ENCODE results near the gene DDX55. TPM values are rescaled to one million over a fixed set of nuclear protein-coding genes. Genes with fewer than 3 reads are reported as not detected.

The DDX55 gene
- total and polyA plus RNA-seq, 2 experiments from 2014 or later: 39.8 to 53.3 TPM

GRCh38 chr12:123643911-123644310 lies 42.0 kb downstream of the DDX55 start (continued):
- TF ChIP-seq REST (IDR thresholded peaks at IDR 0.05; ENCODE audit: unreplicated experiment): no peak
- TF ChIP-seq NANOG (IDR thresholded peaks at IDR 0.05; ENCODE audit: borderline replicate concordance): no peak
- no peak for TF ChIP-seq ZNF114 (CRISPR knock-in tag; IDR thresholded peaks at IDR 0.05)
- no peak for TF ChIP-seq STAT1 (IDR thresholded peaks at IDR 0.05; ENCODE audit: unreplicated experiment)
- no peak for TF ChIP-seq EZH2 (IDR thresholded peaks at IDR 0.05; ENCODE audit: low read depth, unreplicated experiment)

- peaks cover 17% of the 10 kb centered on the region for H3K36me3 ChIP-seq (ENCODE audit: insufficient read depth)
- no peak for DNase-seq (ENCODE audit: low spot score)
- no peak overlapping the region for H3K4me2 ChIP-seq
- no peak for ATAC-seq
- TF ChIP-seq ZNF331 (CRISPR knock-in tag; IDR thresholded peaks at IDR 0.05; ENCODE audit: low read depth) (no peak), ETS1 (IDR thresholded peaks at IDR 0.05) (no peak)
- Mint-ChIP-seq H3K36me3 (ENCODE audit: low read depth) (peaks cover 45% of the 10 kb centered on the region), H3K4me3 (no peak overlapping the region), H3K27me3 (ENCODE audit: insufficient read depth, low read depth, poor library complexity) (no peaks in the 10 kb centered on the region), H3K9me3 (no peaks in the 10 kb centered on the region), H3K4me1 (no peaks in the 10 kb centered on the region), H3K27ac (no peak overlapping the region)
- no peaks in the 10 kb centered on the region for H3F3A ChIP-seq (replicated peaks; ENCODE audit: low read depth)
- no peaks in the 10 kb centered on the region for H3K27me3 ChIP-seq (ENCODE audit: insufficient read depth)
- H3K79me2 ChIP-seq (replicated peaks; ENCODE audit: insufficient read depth): no peaks in the 10 kb centered on the region
- H2AFZ ChIP-seq: no peak overlapping the region
- H3K4me1 ChIP-seq (ENCODE audit: insufficient read depth): no peaks in the 10 kb centered on the region
- no peaks in the 10 kb centered on the region for H3K9me2 ChIP-seq (ENCODE audit: insufficient read depth)
- no peak overlapping the region for H3K4me3 ChIP-seq
- H3K27ac ChIP-seq (ENCODE audit: low read depth): no peak overlapping the region
- 0 out of 2 replicates have a peak, but pooled peaks cover 5% of the 10 kb centered on the region for H4K20me1 ChIP-seq (replicated peaks; ENCODE audit: insufficient read depth)
Observed at GRCh38 chr12:123645380-123645779, 43.5 kb downstream of the DDX55 start.

- TF ChIP-seq ZNF462 (CRISPR knock-in tag; IDR thresholded peaks at IDR 0.05) (no peak), STAT1 (IDR thresholded peaks at IDR 0.05; ENCODE audit: unreplicated experiment) (no peak)
- Histone ChIP-seq H3K27me3 (ENCODE audit: insufficient read depth) (no peaks in the 10 kb centered on the region), H3K4me1 (ENCODE audit: insufficient read depth) (no peaks in the 10 kb centered on the region), H3F3A (replicated peaks; ENCODE audit: low read depth) (no peaks in the 10 kb centered on the region), H3K9me2 (ENCODE audit: insufficient read depth) (no peaks in the 10 kb centered on the region), H3K4me3 (no peak overlapping the region), H4K20me1 (replicated peaks; ENCODE audit: insufficient read depth) (0 out of 2 replicates have a peak, but pooled peaks cover 5% of the 10 kb centered on the region), H3K4me2 (no peak overlapping the region), H2AFZ (no peak overlapping the region), H3K79me2 (replicated peaks; ENCODE audit: insufficient read depth) (no peaks in the 10 kb centered on the region), H3K36me3 (ENCODE audit: insufficient read depth) (peaks cover 17% of the 10 kb centered on the region), H3K27ac (ENCODE audit: low read depth) (no peak overlapping the region)
- Mint-ChIP-seq H3K27ac (no peak overlapping the region), H3K4me1 (no peaks in the 10 kb centered on the region), H3K27me3 (ENCODE audit: insufficient read depth, low read depth, poor library complexity) (no peaks in the 10 kb centered on the region), H3K4me3 (no peak overlapping the region), H3K36me3 (ENCODE audit: low read depth) (peaks cover 47% of the 10 kb centered on the region), H3K9me3 (no peaks in the 10 kb centered on the region)
- no peak for DNase-seq (ENCODE audit: low spot score)
- ATAC-seq: no peak
Observed at GRCh38 chr12:123645878-123646277, 44.0 kb downstream of the DDX55 start.

All from GM23338 (cell line).